Measurements from ENCODE around the gene ECE2.

- no peak for TF ChIP-seq EZH2 (IDR thresholded peaks at IDR 0.05; ENCODE audit: insufficient read depth, poor library complexity, severe bottlenecking)
- TF ChIP-seq EZH2phosphoT487 (IDR thresholded peaks at IDR 0.05; ENCODE audit: insufficient read depth, low read depth), result no peak
Measured at GRCh38 chr3:184341925-184342324, 66.1 kb downstream of the ECE2 start.
